ENCODE data around the gene KCNE1.
"Not testable (repeated sequence)": the region's sequence is repeated elsewhere in the genome, so short reads cannot be mapped to it uniquely, and the experiment has no call there.

KCNE1 gene

GRCh38 chr21:34510148-34511142 is 1.6 kb downstream of the KCNE1 start:
- DNase-seq, result no peak

GRCh38 chr21:34509151-34509550 is 2.9 kb downstream of the KCNE1 start:
- no peak for DNase-seq

- DNase-seq, result no peak
Measured at GRCh38 chr21:34504595-34504994, 7.4 kb downstream of the KCNE1 start.

GRCh38 chr21:34502480-34503106 is 9.4 kb downstream of the KCNE1 start:
- DNase-seq, result no peak

- no peak for DNase-seq
Measured at GRCh38 chr21:34501716-34502115, 10.3 kb downstream of the KCNE1 start.

- DNase-seq, result no peak
Measured at GRCh38 chr21:34500191-34500590, 11.8 kb downstream of the KCNE1 start.

- DNase-seq, result no peak
Measured at GRCh38 chr21:34499116-34499515, 12.9 kb downstream of the KCNE1 start.

GRCh38 chr21:34498623-34499022 is 13.4 kb downstream of the KCNE1 start:
- DNase-seq, result no peak

- not testable (repeated sequence) for DNase-seq
Measured at GRCh38 chr21:34483854-34484253, 28.2 kb downstream of the KCNE1 start.

- DNase-seq, result not testable (repeated sequence)
Measured at GRCh38 chr21:34483435-34483834, 28.6 kb downstream of the KCNE1 start.

GRCh38 chr21:34467333-34467732 is 44.7 kb downstream of the KCNE1 start:
- not testable (repeated sequence) for DNase-seq

- DNase-seq, result not testable (repeated sequence)
Measured at GRCh38 chr21:34459426-34459825, 52.6 kb downstream of the KCNE1 start.

GRCh38 chr21:34458266-34458665 is 53.7 kb downstream of the KCNE1 start:
- DNase-seq, result not testable (repeated sequence)

GRCh38 chr21:34456180-34456579 is 55.8 kb downstream of the KCNE1 start:
- DNase-seq, result not testable (repeated sequence)

GRCh38 chr21:34455628-34456027 is 56.4 kb downstream of the KCNE1 start:
- DNase-seq, result not testable (repeated sequence)

- not testable (repeated sequence) for DNase-seq
Measured at GRCh38 chr21:34447018-34447417, 65.0 kb downstream of the KCNE1 start.

GRCh38 chr21:34443486-34443885 is 68.5 kb downstream of the KCNE1 start:
- not testable (repeated sequence) for DNase-seq

GRCh38 chr21:34429710-34430109 is 82.3 kb downstream of the KCNE1 start:
- not testable (repeated sequence) for DNase-seq

- DNase-seq, result not testable (repeated sequence)
Measured at GRCh38 chr21:34428441-34428840, 83.6 kb downstream of the KCNE1 start.

- DNase-seq, result not testable (repeated sequence)
Measured at GRCh38 chr21:34427339-34427738, 84.7 kb downstream of the KCNE1 start.

- DNase-seq, result not testable (repeated sequence)
Measured at GRCh38 chr21:34423805-34424204, 88.2 kb downstream of the KCNE1 start, which contains the start of gene SMIM34. Gene SMIM34, minus strand, starts transcription at chr21:34423951. Its CDS starts 112 bp downstream, at chr21:34423839.

- DNase-seq, result not testable (repeated sequence)
Measured at GRCh38 chr21:34417448-34418077, 94.4 kb downstream of the KCNE1 start.

- not testable (repeated sequence) for DNase-seq
Measured at GRCh38 chr21:34407294-34407693, 104.7 kb downstream of the KCNE1 start.

Data from T-helper 9 cell (primary cell).